ENCODE data around the gene TSR2.
"Not testable (repeated sequence)": the region's sequence is repeated elsewhere in the genome, so short reads cannot be mapped to it uniquely, and the experiment has no call there.

TSR2 gene

DNA sequence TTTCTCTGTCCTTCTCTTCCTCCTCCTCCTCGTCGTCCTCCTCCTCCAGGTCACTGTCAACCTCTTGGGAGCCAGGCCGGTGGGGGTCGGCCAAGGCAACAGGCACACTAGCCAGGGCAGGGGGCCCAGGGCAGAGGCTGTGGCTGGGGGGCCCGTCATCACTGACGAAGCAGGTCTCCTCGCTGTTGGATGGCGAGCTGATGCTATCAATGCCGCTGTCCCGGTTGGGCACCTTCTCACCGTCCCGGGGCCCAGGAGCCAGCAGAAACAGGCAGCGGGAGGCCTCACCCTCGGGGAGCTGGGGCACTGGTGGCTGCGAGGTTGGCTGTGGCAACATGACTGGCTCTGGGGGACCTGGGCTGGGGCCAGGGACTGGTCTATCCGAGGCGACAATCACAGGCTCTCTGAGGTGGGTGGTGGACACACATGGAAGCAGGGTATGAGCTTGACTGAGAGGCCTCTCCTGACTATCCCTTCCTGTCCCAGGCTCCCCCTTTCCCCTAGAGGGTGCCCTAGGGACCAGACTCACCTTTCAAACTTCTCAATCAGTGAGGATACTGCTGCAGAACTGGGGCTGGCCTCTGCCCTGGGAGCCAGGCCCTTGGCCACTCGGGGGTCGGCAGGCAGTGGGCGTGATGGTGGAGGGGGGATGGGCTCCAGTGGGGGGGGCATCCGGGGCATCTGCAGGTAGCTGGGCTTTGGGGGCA is 30.0 kb downstream of the TSR2 start:
- DNase-seq (ENCODE audit: insufficient read length, low spot score) (no peak), FAIRE-seq (no peak)

DNA sequence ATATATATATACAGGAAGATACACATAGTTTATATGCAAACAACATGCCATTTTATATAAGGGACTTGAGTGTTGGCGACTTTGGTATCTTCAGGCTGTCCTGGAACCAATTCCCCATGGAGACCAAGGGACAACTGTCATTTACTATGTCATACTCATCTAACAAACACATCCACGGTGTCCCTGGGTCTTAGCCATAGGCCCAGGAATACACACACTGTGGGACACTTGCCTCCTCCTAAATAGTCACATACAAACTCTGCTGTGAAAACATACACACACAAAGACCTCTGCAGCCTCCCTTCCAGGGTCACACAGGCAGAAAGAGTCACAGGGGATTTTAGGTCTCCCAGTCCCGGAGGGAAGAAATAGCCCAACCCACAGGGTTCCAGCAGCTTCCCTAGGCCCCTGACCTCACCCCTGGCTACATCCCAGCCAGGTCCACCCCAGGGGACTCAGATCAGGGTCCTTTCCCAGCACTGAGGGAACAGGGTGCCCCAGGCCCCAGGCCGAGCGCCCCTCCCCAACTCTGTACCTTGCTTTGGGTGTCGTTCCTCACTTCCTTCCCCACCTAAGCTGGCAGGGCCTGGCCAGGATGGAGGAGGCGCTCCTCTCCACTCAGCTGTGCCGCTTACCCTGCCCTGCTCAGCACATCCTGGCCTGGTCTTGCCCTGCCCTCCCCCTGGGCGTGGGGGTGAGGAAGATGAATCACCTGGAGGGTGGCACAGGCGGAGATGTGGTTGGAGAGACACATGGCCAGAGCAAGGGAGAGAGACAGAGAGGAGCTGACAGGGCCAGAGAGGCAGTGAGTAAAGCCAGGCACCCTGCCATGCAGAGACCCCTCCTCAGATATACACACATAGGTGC is 34.0 kb downstream of the TSR2 start:
- no peak for FAIRE-seq
- DNase-seq (ENCODE audit: insufficient read length, low spot score) = no peak

GRCh38 chrX:54479136-54480111 is 39.2 kb downstream of the TSR2 start:
- no peak for FAIRE-seq

GRCh38 chrX:54482839-54483593 is 42.8 kb downstream of the TSR2 start:
- FAIRE-seq = no peak
- DNase-seq (ENCODE audit: insufficient read length, low spot score) = no peak

More at GRCh38 chrX:54479136-54480111, 39.2 kb downstream of the TSR2 start:
- DNase-seq (ENCODE audit: insufficient read length, low spot score) = no peak

DNA sequence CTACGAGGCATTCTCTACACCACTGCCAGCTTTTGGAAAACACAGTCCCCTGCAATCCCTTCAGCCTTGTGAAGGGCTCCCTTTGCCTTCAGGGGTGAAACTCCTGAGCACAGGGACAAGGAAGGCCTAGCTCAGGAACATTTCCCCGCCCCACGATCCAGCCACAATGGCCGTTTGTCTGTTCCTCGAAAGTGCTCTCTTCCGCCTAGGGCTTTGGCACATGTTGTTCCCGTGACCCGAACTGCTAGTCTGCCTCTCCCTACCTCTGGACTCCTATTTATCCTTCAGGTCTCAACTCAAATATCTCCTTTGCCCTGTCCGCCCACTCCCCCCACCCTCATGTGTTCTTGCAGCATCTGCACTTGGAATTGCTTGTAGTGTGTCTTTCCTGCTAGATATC is 43.7 kb downstream of the TSR2 start:
- FAIRE-seq = no peak
- DNase-seq (ENCODE audit: insufficient read length, low spot score) = no peak

DNA sequence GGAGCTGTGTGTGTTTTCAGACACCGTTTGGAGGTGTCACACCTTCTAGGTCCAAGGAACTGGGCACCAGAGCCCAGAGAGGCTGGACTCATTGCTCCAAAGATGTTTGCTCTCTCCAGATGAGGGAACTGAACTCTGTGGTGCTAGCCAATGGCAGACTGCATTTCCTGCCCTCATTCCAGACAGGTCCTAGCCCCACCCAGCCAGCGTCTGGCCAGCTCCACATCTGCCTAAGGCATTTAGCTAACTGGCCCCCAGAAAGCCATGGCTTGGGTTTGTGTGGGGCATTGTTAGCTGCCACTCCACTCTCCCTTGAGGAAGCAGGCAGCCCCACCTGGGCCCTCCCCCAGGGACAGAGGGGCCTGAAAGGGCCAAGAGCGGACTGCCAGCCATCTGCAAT is 44.5 kb downstream of the TSR2 start:
- FAIRE-seq (no peak), DNase-seq (ENCODE audit: insufficient read length, low spot score) (no peak)

DNA sequence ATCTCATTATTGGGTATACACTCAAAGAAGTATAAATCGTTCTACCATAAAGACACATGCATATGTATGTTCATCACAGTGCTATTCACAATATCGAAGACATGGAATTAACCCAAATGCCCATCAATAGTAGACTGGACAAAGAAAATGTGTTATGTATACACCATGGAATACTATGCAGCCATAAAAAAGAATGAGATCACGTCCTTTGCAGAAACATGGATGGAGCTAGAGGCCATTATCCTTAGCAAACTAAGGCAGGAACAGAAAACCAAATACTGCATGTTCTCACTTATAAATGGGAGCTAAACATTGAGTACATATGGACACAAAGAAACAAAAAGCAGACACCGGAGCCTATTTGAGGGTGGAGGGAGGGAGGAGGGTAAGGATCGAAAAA is 49.6 kb downstream of the TSR2 start:
- FAIRE-seq; DNase-seq (ENCODE audit: insufficient read length, low spot score): not testable (repeated sequence)

- DNase-seq (ENCODE audit: insufficient read length, low spot score) (no peak), FAIRE-seq (no peak)
These were observed 52.1 kb downstream of the TSR2 start for GRCh38 chrX:54492340-54492739.

DNA sequence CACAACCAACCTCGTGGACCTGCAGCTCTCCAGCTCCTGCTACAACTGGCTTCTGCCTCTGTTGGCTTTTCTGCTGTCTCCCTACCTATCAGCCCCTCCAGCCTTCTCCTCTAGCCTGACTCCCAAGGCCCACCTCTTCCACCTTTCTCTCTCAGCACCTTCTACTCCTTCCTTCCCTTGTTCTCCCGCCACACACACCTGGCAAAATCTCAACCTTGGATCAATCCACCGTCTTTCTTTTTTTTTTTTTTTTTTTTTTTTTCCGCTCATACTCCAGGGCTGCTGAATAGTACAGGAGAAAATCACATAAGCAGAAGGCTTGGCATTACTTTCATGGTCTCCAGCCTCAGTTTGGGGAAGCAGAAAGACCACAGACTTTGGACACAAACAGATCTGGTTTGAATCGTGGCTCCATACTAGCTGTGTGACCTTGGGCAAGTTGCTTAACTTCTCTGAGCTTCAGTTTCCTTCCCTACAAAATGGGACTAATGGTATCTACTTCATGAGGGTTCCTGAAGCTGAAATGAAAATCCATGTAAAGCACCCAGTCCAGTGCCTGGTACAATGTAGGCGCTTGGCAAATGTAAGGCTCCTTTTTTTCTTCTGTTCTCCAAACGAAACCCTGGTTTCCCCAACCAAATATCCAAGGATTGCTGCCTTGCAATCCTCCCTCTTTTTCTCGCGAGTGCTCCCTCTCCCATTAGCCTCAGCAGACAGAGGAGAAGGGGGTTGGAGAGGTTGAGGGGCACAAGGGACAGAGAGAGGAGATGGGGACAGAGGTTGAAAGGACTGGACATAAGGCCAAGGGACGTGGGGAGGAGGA is 54.2 kb downstream of the TSR2 start:
- no peak for DNase-seq (ENCODE audit: insufficient read length, low spot score)
- FAIRE-seq = no peak
